Activated CD8-positive, alpha-beta T cell treated with anti-CD3 and anti-CD28 coated beads for 36 hours (primary cell): ENCODE measurements around the gene DMKN. TPM values are rescaled to one million over a fixed set of nuclear protein-coding genes. Genes with fewer than 3 reads are reported as not detected.

Experiments used
- ATAC-seq: fragments of 200-7000 bp; cut with Tn5 transposase; one replicate; pipeline ENCODE4 v1.10.0; 2021; ENCODE audit warnings: mild to moderate bottlenecking, moderate library complexity
- CTCF ChIA-PET: fragments of 350-600 bp; sonication (Branson Sonifier 250); formaldehyde crosslinking; loops from one replicate; lab custom pipeline; 2021; ENCODE audit warnings: antibody characterized with exemption; lab: Charles Lee
- POLR2A ChIA-PET: fragments of 350-600 bp; sonication (Branson Sonifier 250); formaldehyde crosslinking; loops from one replicate; lab custom pipeline; 2021; ENCODE audit warnings: antibody characterized with exemption; lab: Charles Lee
- DNase-seq: peaks from one replicate; pipeline ENCODE4 v3.0.0-alpha.2; 2020
- H3K27ac Mint-ChIP-seq: one replicate; pipeline ENCODE4 v1.8.0; 2021; ENCODE audit warnings: mild to moderate bottlenecking, mixed read lengths
- H3K27me3 Mint-ChIP-seq: one replicate; pipeline ENCODE4 v1.8.0; 2021; ENCODE audit warnings: mixed read lengths
- H3K36me3 Mint-ChIP-seq: one replicate; pipeline ENCODE4 v1.8.0; 2021; ENCODE audit warnings: low read depth, mixed read lengths
- H3K4me1 Mint-ChIP-seq: one replicate; pipeline ENCODE4 v1.8.0; 2021; ENCODE audit warnings: low read depth, mixed read lengths
- H3K4me3 Mint-ChIP-seq: one replicate; pipeline ENCODE4 v1.8.0; 2021; ENCODE audit warnings: mild to moderate bottlenecking, moderate library complexity, mixed read lengths
- H3K9me3 Mint-ChIP-seq: one replicate; pipeline ENCODE4 v1.8.0; 2021; ENCODE audit warnings: mixed read lengths
- intact Hi-C: fragments of 100-400 bp; cut with micrococcal nuclease; formaldehyde crosslinking; loops from one replicate; pipeline ENCODE4 v1.10.0; 2022
- total RNA-seq, 2 experiments: library from RNA; stranded (reverse); gene quantifications; one replicate each; pipeline ENCODE4 v1.2.3, GENCODE V29; 2021
- TF ChIP-seq, protein P1 (sequence below): fragments of 200-600 bp; IDR thresholded peaks from one replicate; pipeline ENCODE4 v1.8.0; 2022; ENCODE audit warnings: antibody characterized with exemption, mild to moderate bottlenecking

DMKN gene, protein sequence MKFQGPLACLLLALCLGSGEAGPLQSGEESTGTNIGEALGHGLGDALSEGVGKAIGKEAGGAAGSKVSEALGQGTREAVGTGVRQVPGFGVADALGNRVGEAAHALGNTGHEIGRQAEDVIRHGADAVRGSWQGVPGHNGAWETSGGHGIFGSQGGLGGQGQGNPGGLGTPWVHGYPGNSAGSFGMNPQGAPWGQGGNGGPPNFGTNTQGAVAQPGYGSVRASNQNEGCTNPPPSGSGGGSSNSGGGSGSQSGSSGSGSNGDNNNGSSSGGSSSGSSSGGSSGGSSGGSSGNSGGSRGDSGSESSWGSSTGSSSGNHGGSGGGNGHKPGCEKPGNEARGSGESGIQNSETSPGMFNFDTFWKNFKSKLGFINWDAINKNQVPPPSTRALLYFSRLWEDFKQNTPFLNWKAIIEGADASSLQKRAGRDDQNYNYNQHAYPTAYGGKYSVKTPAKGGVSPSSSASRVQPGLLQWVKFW
- 1 to 10 TPM in 1 of 2 experiments, under 1 TPM in 1; 0.68 to 1.1 TPM for total RNA-seq

DNA sequence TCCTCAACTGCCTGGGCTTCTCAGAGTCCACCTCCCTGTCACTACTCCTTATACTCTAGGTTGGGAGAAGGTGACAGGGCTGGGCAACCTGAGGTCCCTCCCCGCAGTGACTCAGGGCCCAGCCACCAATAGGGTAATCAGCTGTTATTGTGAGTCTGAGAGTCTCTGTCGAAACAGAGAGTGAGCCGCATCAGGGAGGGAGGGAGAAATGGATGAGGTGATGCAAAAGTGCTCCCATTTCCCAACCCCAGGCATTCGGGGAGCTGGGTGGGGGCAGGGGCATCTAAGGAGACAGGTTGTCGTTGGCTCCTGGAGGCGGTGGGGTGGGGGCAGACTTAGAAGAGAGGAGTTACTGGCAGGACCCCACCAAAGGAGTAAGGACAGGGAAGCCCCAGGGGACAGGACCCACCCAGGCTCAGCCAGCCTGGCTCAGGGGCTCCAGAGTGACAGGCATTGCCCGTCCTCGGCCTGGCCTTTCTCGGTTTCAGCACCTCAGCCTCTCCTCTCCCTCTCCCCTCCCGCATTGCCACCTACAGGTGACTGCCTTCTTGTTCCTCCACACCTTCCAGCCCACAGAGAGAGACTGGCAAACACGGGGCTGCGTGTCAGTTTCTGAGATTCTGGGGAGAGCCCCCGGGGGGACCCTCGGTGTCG lies at the start of gene DMKN:
Gene DMKN, minus strand, starts transcription at position 22 of the 654 bp plus-strand sequence. CDS start 174 bp downstream, outside the sequence.
- DNase-seq (no peak), ATAC-seq (no peak)
- Mint-ChIP-seq H3K36me3 (no peaks in the 10 kb centered on the region), H3K4me1 (peaks cover 14% of the 10 kb centered on the region), H3K4me3 (no peak within 1 kb of the TSS), H3K27ac (no peak within 1 kb of the TSS), H3K9me3 (no peaks in the 10 kb centered on the region), H3K27me3 (peaks cover 27% of the 10 kb centered on the region)
- intact Hi-C loops: no loop called here
- ChIA-PET CTCF (interaction anchor here (0.7 to 2.4 kb wide), 5 partner anchors 19 to 79 kb away, joined by 3 to 7 read pairs (median 3); no protein-coding TSS in a partner anchor), POLR2A (no interaction called here)
- TF ChIP-seq, protein P1, sequence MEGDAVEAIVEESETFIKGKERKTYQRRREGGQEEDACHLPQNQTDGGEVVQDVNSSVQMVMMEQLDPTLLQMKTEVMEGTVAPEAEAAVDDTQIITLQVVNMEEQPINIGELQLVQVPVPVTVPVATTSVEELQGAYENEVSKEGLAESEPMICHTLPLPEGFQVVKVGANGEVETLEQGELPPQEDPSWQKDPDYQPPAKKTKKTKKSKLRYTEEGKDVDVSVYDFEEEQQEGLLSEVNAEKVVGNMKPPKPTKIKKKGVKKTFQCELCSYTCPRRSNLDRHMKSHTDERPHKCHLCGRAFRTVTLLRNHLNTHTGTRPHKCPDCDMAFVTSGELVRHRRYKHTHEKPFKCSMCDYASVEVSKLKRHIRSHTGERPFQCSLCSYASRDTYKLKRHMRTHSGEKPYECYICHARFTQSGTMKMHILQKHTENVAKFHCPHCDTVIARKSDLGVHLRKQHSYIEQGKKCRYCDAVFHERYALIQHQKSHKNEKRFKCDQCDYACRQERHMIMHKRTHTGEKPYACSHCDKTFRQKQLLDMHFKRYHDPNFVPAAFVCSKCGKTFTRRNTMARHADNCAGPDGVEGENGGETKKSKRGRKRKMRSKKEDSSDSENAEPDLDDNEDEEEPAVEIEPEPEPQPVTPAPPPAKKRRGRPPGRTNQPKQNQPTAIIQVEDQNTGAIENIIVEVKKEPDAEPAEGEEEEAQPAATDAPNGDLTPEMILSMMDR: no peak

DNA sequence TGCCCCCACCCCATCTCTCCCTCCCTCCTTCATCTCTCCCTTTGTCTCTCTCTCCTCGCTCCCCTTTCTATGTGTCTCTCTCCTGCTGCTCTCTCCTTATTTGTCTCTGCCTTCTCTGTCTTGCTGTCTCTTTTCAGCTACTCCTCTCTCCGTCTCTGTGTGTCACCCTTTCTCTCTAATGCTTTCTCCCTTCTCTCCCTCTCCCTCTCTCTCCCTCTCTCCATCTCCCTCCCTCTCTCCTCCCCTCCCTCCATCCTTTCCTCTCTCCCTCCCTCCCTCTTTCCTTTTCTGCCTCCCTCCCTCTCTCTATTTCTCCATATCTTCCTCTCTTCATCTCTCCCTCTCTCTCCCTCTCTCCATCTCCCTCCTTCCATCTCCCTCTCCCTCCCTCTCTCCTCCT lies 49.3 kb upstream of the DMKN start:
- TF ChIP-seq, protein P1: no peak
- CTCF ChIA-PET: no interaction called here
- ATAC-seq (no peak), DNase-seq (no peak)
- POLR2A ChIA-PET: interaction anchor here (0.9 kb wide), 1 partner anchor 50 kb away, joined by 3 read pairs; the partner anchor contains the start of gene HAUS5
- peaks cover 5% of the 10 kb centered on the region for H3K4me1 Mint-ChIP-seq
- H3K4me3 Mint-ChIP-seq: no peak overlapping the region
- intact Hi-C loops: no loop called here
- H3K27me3 Mint-ChIP-seq: peaks cover 48% of the 10 kb centered on the region
- no peaks in the 10 kb centered on the region for H3K36me3 Mint-ChIP-seq
- no peak overlapping the region for H3K27ac Mint-ChIP-seq
- no peaks in the 10 kb centered on the region for H3K9me3 Mint-ChIP-seq

DNA sequence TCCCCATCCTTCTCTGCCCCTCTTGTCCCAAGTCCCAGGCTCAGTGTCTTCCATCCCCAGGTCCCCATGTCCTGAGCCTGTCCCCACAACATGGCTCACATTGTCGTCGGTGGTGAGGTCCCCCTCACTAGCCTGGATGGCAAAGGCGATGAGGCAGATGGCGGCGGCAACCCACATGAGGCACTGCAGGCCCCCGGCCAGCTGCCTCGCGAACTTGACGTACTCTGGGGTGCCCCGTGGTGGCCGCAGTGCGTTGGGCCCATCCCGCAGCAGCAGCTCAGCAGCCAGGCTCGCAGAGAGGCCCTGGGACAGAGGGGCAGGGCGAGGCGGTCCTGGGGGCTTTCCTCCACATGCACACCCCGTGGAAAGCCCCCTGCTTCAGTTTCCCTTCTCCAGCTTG lies 48.9 kb upstream of the DMKN start:
- H3K4me3 Mint-ChIP-seq: no peak overlapping the region
- no peaks in the 10 kb centered on the region for H3K36me3 Mint-ChIP-seq
- POLR2A ChIA-PET: no interaction called here
- ATAC-seq (no peak), DNase-seq (no peak)
- H3K27ac Mint-ChIP-seq: no peak overlapping the region
- H3K4me1 Mint-ChIP-seq: peaks cover 6% of the 10 kb centered on the region
- H3K9me3 Mint-ChIP-seq: no peaks in the 10 kb centered on the region
- intact Hi-C loops: no loop called here
- H3K27me3 Mint-ChIP-seq: peaks cover 49% of the 10 kb centered on the region
- TF ChIP-seq, protein P1: no peak
- CTCF ChIA-PET: no interaction called here

DNA sequence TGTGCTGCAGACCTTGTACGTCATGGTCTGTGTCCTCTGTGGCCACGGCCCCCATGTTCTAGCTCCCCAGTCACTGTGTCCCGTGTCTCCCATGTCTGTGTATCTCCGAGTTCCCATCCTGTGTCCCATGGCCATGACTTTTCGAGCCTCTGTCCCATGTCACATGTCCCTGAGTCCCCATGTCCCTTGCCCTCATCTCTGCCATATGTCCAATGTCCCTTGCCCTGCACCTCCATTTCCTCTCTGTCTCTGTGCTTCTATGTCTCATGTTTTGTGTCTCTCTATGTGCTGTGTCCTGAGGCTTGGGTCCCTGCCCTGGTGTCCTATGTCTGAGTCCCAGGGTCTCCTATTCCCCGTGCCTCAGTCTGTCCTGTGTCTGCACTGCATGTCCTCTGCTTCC lies 48.0 kb upstream of the DMKN start:
- intact Hi-C loops: no loop called here
- POLR2A ChIA-PET: no interaction called here
- no peak overlapping the region for H3K4me3 Mint-ChIP-seq
- H3K36me3 Mint-ChIP-seq: no peaks in the 10 kb centered on the region
- H3K27me3 Mint-ChIP-seq: peaks cover 49% of the 10 kb centered on the region
- DNase-seq (no peak), ATAC-seq (no peak)
- H3K27ac Mint-ChIP-seq: no peak overlapping the region
- peaks cover 8% of the 10 kb centered on the region for H3K4me1 Mint-ChIP-seq
- CTCF ChIA-PET: no interaction called here
- no peaks in the 10 kb centered on the region for H3K9me3 Mint-ChIP-seq
- TF ChIP-seq, protein P1: no peak

DNA sequence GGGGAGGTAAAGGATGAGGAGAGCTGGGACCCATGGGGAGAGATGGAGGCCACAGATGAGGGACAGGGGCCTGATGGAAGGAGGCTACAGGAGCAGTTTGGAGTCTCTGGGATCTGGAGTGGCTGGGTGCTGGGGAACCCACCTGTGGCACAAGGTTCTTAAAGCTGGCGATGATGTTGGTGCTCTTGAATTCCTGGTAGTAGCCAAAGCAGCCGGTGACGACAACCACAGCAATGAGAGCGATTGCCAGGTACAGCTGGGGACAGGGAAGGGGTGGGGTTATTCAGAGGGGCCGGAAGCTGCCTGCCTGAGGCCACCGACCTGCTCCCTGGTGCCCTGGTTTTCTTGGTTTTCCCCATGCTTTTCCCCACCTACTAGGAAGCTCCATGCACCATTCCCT lies 47.2 kb upstream of the DMKN start:
- Mint-ChIP-seq H3K4me1 (peaks cover 8% of the 10 kb centered on the region), H3K27me3 (peaks cover 51% of the 10 kb centered on the region), H3K9me3 (no peaks in the 10 kb centered on the region), H3K4me3 (no peak overlapping the region), H3K27ac (no peak overlapping the region), H3K36me3 (no peaks in the 10 kb centered on the region)
- ATAC-seq: no peak
- POLR2A ChIA-PET: no interaction called here
- DNase-seq: no peak
- TF ChIP-seq, protein P1: no peak
- intact Hi-C loops: no loop called here
- CTCF ChIA-PET: no interaction called here
